GM23338 (cell line): Measurements from ENCODE around the gene GJA10. TPM values are rescaled to one million over a fixed set of nuclear protein-coding genes. Genes with fewer than 3 reads are reported as not detected.

Experiments used
- ATAC-seq: fragments of 200-7000 bp; cut with Tn5 transposase; 3 replicates; pipeline ENCODE4 v1.9.1; 2020
- DNase-seq: peaks from one replicate; pipeline ENCODE4 v3.0.0-alpha.2; 2015; ENCODE audit warnings: low spot score
- H2AFZ ChIP-seq: fragments of 200-600 bp; sonication (generic); 2 replicates; pipeline ENCODE4 v1.8.0; 2016; ENCODE audit warnings: antibody characterized with exemption, mild to moderate bottlenecking, moderate library complexity
- H3F3A ChIP-seq: fragments of 200-600 bp; sonication (generic); replicated peaks from 2 replicates; pipeline ENCODE4 v1.8.0; 2017; ENCODE audit warnings: antibody characterized with exemption, mixed run types, low read depth
- H3K27ac ChIP-seq: fragments of 200-600 bp; sonication (generic); 2 replicates; pipeline ENCODE4 v1.6.1; 2016; ENCODE audit warnings: low read depth
- H3K27me3 ChIP-seq: fragments of 200-600 bp; sonication (generic); 2 replicates; pipeline ENCODE4 v1.8.0; 2016; ENCODE audit warnings: mild to moderate bottlenecking, mixed run types, moderate library complexity; ENCODE audit not compliant: insufficient read depth
- H3K36me3 ChIP-seq: fragments of 200-600 bp; sonication (generic); 2 replicates; pipeline ENCODE4 v1.8.0; 2016; ENCODE audit warnings: mild to moderate bottlenecking; ENCODE audit not compliant: insufficient read depth
- H3K4me1 ChIP-seq: fragments of 200-600 bp; sonication (generic); 2 replicates; pipeline ENCODE4 v1.8.0; 2016; ENCODE audit warnings: mild to moderate bottlenecking, moderate library complexity; ENCODE audit not compliant: insufficient read depth
- H3K4me2 ChIP-seq: fragments of 200-600 bp; sonication (generic); 2 replicates; pipeline ENCODE4 v1.7.1; 2017; ENCODE audit warnings: mixed run types
- H3K4me3 ChIP-seq: fragments of 200-600 bp; sonication (generic); 2 replicates; pipeline ENCODE4 v1.6.1; 2016; ENCODE audit warnings: mixed run types
- H3K79me2 ChIP-seq: fragments of 200-600 bp; sonication (generic); replicated peaks from 2 replicates; pipeline ENCODE4 v1.8.0; 2017; ENCODE audit warnings: mild to moderate bottlenecking; ENCODE audit not compliant: insufficient read depth
- H3K9me2 ChIP-seq: fragments of 200-600 bp; sonication (generic); 2 replicates; pipeline ENCODE4 v1.8.0; 2017; ENCODE audit not compliant: insufficient read depth
- H4K20me1 ChIP-seq: fragments of 200-600 bp; sonication (generic); replicated peaks from 2 replicates; pipeline ENCODE4 v1.8.0; 2017; ENCODE audit warnings: mild to moderate bottlenecking; ENCODE audit not compliant: insufficient read depth
- H3K27ac Mint-ChIP-seq: 2 replicates; pipeline ENCODE4 v1.8.0; 2020; ENCODE audit warnings: inconsistent platforms, mild to moderate bottlenecking, moderate library complexity, mixed read lengths
- H3K27me3 Mint-ChIP-seq: 3 replicates; pipeline ENCODE4 v1.8.0; 2022; ENCODE audit warnings: low read depth, mild to moderate bottlenecking, moderate library complexity, mixed read lengths, inconsistent platforms; ENCODE audit not compliant: insufficient read depth, poor library complexity
- H3K36me3 Mint-ChIP-seq: 3 replicates; pipeline ENCODE4 v1.8.0; 2021; ENCODE audit warnings: low read depth, mild to moderate bottlenecking, inconsistent platforms, moderate library complexity, mixed read lengths
- H3K4me1 Mint-ChIP-seq: 3 replicates; pipeline ENCODE4 v1.8.0; 2020; ENCODE audit warnings: mild to moderate bottlenecking, inconsistent platforms, mixed read lengths
- H3K4me3 Mint-ChIP-seq: 3 replicates; pipeline ENCODE4 v1.8.0; 2021; ENCODE audit warnings: moderate library complexity, mild to moderate bottlenecking, inconsistent platforms, mixed read lengths
- H3K9me3 Mint-ChIP-seq: 3 replicates; pipeline ENCODE4 v1.8.0; 2020; ENCODE audit warnings: moderate library complexity, mild to moderate bottlenecking, inconsistent platforms, mixed read lengths
- EZH2phosphoT487 ChIP-seq: fragments of 200-600 bp; sonication (generic); IDR thresholded peaks from one replicate; pipeline ENCODE4 v1.8.1; 2018; ENCODE audit warnings: antibody characterized with exemption; ENCODE audit not compliant: unreplicated experiment
- STAT1 ChIP-seq: IDR thresholded peaks from one replicate; pipeline ENCODE4 v1.6.1; 2016; ENCODE audit warnings: antibody characterized with exemption; ENCODE audit not compliant: unreplicated experiment
- polyA plus RNA-seq: library from polyadenylated mRNA; unstranded; fragments of >200 nt; fragmentation: Nextera tagmentation; extraction: Ambion mirVana; gene quantifications from 2 replicates; pipeline ENCODE4 v1.2.1, GENCODE V29; 2016
- total RNA-seq: library from RNA; depleted of rRNA; stranded (reverse); fragments of >200 nt; shearing (Covaris generic); gene quantifications from 2 replicates; pipeline ENCODE4 v1.2.3, GENCODE V29; 2014
- TF ChIP-seq, protein P1 (sequence below): IDR thresholded peaks from one replicate; pipeline ENCODE4 v1.6.1; 2018; ENCODE audit warnings: antibody characterized with exemption; ENCODE audit not compliant: unreplicated experiment
- TF ChIP-seq, protein P2 (sequence below): fragments of 250-450 bp; sonication (Bioruptor Pico); IDR thresholded peaks from 2 replicates; pipeline ENCODE4 v1.5.0; 2020; ENCODE audit warnings: mild to moderate bottlenecking, moderate library complexity
- TF ChIP-seq, protein P3 (sequence below): IDR thresholded peaks from 2 replicates; pipeline ENCODE4 v1.6.1; 2016; ENCODE audit warnings: antibody characterized with exemption

The GJA10 gene
- total and polyA plus RNA-seq, 2 experiments from 2014 or later: not detected

DNA sequence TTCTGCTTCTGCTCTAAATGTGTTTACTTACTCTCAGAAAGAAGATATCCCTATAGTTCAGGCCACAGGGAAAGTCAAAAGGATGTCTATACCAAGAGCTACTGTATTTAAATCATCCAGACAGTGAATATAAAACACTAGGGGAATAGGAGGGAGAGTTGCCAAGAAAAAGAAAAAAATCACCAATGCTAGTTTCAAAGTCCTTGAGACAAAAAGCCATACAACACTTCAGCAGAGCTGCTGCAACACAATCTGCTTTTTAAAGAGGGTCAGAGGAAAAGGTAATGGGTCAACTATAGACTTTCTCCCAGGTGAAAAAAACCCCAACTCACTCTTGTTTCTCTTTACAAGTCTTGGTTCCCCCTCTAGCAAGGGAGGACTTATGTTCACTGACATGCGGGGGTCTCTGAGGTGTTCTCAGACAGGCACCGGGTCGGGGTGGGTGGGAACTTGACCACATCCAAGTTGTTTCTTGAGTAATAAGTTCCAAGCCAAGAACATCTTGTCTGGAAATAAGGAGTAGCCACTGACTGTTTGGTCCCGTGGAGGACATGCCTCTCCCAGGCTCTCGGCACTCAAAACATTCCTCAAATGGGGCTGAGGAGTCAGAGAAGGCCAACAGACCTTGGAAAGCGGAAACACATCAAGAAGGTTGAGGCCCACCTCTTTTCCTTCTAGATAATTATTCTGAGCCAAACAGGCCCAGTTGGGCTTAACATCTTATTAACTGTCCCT, 47.7 kb downstream of the GJA10 start:
- Mint-ChIP-seq H3K4me3 (no peak overlapping the region), H3K4me1 (peaks cover 7% of the 10 kb centered on the region; the same call in 2 of the 3 replicates), H3K27ac (no peak overlapping the region; the same call in 1 of the 2 replicates), H3K9me3 (no peaks in the 10 kb centered on the region; the same call in 2 of the 3 replicates), H3K27me3 (peaks cover 5% of the 10 kb centered on the region), H3K36me3 (no peaks in the 10 kb centered on the region)
- no peak overlapping the region for H2AFZ ChIP-seq
- no peaks in the 10 kb centered on the region for H3K79me2 ChIP-seq
- ATAC-seq (no peak), DNase-seq (no peak)
- no peaks in the 10 kb centered on the region for H3K4me1 ChIP-seq
- no peaks in the 10 kb centered on the region for H4K20me1 ChIP-seq
- no peaks in the 10 kb centered on the region for H3F3A ChIP-seq
- H3K9me2 ChIP-seq: no peaks in the 10 kb centered on the region
- TF ChIP-seq EZH2phosphoT487 (no peak), STAT1 (no peak)
- TF ChIP-seq, protein P1, sequence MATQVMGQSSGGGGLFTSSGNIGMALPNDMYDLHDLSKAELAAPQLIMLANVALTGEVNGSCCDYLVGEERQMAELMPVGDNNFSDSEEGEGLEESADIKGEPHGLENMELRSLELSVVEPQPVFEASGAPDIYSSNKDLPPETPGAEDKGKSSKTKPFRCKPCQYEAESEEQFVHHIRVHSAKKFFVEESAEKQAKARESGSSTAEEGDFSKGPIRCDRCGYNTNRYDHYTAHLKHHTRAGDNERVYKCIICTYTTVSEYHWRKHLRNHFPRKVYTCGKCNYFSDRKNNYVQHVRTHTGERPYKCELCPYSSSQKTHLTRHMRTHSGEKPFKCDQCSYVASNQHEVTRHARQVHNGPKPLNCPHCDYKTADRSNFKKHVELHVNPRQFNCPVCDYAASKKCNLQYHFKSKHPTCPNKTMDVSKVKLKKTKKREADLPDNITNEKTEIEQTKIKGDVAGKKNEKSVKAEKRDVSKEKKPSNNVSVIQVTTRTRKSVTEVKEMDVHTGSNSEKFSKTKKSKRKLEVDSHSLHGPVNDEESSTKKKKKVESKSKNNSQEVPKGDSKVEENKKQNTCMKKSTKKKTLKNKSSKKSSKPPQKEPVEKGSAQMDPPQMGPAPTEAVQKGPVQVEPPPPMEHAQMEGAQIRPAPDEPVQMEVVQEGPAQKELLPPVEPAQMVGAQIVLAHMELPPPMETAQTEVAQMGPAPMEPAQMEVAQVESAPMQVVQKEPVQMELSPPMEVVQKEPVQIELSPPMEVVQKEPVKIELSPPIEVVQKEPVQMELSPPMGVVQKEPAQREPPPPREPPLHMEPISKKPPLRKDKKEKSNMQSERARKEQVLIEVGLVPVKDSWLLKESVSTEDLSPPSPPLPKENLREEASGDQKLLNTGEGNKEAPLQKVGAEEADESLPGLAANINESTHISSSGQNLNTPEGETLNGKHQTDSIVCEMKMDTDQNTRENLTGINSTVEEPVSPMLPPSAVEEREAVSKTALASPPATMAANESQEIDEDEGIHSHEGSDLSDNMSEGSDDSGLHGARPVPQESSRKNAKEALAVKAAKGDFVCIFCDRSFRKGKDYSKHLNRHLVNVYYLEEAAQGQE: no peak
- TF ChIP-seq, protein P2, sequence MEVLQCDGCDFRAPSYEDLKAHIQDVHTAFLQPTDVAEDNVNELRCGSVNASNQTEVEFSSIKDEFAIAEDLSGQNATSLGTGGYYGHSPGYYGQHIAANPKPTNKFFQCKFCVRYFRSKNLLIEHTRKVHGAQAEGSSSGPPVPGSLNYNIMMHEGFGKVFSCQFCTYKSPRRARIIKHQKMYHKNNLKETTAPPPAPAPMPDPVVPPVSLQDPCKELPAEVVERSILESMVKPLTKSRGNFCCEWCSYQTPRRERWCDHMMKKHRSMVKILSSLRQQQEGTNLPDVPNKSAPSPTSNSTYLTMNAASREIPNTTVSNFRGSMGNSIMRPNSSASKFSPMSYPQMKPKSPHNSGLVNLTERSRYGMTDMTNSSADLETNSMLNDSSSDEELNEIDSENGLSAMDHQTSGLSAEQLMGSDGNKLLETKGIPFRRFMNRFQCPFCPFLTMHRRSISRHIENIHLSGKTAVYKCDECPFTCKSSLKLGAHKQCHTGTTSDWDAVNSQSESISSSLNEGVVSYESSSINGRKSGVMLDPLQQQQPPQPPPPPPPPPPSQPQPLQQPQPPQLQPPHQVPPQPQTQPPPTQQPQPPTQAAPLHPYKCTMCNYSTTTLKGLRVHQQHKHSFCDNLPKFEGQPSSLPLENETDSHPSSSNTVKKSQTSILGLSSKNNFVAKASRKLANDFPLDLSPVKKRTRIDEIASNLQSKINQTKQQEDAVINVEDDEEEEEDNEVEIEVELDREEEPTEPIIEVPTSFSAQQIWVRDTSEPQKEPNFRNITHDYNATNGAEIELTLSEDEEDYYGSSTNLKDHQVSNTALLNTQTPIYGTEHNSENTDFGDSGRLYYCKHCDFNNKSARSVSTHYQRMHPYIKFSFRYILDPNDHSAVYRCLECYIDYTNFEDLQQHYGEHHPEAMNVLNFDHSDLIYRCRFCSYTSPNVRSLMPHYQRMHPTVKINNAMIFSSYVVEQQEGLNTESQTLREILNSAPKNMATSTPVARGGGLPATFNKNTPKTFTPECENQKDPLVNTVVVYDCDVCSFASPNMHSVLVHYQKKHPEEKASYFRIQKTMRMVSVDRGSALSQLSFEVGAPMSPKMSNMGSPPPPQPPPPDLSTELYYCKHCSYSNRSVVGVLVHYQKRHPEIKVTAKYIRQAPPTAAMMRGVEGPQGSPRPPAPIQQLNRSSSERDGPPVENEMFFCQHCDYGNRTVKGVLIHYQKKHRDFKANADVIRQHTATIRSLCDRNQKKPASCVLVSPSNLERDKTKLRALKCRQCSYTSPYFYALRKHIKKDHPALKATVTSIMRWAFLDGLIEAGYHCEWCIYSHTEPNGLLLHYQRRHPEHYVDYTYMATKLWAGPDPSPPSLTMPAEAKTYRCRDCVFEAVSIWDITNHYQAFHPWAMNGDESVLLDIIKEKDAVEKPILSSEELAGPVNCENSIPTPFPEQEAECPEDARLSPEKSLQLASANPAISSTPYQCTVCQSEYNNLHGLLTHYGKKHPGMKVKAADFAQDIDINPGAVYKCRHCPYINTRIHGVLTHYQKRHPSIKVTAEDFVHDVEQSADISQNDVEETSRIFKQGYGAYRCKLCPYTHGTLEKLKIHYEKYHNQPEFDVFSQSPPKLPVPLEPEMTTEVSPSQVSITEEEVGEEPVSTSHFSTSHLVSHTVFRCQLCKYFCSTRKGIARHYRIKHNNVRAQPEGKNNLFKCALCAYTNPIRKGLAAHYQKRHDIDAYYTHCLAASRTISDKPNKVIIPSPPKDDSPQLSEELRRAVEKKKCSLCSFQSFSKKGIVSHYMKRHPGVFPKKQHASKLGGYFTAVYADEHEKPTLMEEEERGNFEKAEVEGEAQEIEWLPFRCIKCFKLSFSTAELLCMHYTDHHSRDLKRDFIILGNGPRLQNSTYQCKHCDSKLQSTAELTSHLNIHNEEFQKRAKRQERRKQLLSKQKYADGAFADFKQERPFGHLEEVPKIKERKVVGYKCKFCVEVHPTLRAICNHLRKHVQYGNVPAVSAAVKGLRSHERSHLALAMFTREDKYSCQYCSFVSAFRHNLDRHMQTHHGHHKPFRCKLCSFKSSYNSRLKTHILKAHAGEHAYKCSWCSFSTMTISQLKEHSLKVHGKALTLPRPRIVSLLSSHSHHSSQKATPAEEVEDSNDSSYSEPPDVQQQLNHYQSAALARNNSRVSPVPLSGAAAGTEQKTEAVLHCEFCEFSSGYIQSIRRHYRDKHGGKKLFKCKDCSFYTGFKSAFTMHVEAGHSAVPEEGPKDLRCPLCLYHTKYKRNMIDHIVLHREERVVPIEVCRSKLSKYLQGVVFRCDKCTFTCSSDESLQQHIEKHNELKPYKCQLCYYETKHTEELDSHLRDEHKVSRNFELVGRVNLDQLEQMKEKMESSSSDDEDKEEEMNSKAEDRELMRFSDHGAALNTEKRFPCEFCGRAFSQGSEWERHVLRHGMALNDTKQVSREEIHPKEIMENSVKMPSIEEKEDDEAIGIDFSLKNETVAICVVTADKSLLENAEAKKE (CRISPR knock-in tag): no peak
- TF ChIP-seq, protein P3, sequence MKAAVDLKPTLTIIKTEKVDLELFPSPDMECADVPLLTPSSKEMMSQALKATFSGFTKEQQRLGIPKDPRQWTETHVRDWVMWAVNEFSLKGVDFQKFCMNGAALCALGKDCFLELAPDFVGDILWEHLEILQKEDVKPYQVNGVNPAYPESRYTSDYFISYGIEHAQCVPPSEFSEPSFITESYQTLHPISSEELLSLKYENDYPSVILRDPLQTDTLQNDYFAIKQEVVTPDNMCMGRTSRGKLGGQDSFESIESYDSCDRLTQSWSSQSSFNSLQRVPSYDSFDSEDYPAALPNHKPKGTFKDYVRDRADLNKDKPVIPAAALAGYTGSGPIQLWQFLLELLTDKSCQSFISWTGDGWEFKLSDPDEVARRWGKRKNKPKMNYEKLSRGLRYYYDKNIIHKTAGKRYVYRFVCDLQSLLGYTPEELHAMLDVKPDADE: no peak
- no peak overlapping the region for H3K4me3 ChIP-seq
- no peaks in the 10 kb centered on the region for H3K27me3 ChIP-seq
- no peak overlapping the region for H3K4me2 ChIP-seq
- H3K27ac ChIP-seq: no peak overlapping the region
- no peaks in the 10 kb centered on the region for H3K36me3 ChIP-seq
